ENCODE results near the gene POLR3K.
"Not testable (repeated sequence)": the region's sequence is repeated elsewhere in the genome, so short reads cannot be mapped to it uniquely, and the experiment has no call there.

POLR3K gene

DNA sequence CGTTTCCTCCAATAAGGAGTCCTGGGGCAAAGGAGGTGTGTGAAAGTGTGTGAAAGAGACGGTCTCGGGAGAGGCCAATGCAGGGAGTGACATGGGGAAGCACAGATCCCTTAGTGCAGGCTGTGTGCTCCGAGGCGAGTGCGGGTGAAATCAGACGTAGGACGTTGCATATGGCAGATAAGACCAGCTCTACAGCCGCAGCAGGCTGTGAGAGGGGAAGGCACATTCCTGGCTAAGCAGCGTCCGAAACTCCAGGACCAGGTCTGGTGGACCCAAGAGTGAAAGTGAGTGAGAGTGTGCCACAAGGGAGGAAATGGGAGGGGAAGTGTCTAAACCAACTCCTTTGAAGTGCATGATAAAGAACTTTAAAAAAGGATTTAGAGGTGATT is 11.3 kb downstream of the POLR3K start:
- no peak for DNase-seq

DNA sequence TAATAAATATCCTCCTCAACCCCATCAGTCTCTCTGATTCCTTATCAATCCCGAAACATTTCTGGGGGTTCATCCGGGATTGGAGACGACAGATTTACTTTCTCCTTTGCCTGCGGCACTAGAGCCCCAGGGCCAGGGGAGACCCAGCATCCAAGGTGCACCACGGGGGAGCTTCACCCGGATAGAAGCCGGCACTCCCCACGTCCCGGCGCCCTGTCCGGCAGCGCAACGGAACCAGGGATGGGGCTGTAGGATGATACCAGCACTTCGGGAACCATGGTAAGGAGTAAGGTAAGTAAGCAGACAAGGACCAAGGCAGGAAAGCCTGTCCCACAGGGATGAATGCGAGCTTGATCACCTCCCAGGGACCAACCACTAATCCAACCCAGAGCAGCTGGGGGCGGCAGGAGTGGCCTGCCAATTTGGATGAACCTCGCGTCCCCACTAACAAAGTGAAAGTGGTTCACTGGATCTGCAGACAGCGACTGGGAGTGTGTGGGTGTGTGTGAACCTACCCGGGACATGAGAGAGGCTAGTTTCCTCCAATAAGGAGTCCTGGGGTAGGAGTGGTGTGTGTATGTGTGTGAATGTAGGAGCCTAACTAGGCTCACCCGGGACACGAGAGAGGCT is 11.9 kb downstream of the POLR3K start:
- DNase-seq, result no peak

GRCh38 chr16:38941-39892 is 14.2 kb downstream of the POLR3K start:
- DNase-seq, result no peak

DNA sequence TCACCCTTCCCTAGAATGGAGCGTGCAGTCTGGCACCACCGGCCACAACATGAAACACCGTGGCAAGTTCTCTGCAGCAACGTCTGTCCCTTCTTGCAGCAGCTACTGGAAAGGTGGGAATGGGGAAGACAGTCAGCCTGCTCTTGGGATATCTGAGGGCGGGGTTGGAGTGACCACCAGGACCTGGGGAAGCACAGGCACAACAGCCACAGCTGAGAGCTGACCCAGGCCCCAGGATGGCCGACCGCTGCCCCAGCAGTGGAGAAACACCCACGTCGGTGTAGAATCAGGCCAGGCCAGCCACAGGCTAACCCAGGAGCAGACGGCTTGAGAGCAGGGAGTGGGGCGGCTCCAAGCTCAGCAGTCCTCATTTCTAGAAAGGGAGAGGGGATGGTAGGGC is 15.2 kb downstream of the POLR3K start:
- not testable (repeated sequence) for DNase-seq

GRCh38 chr16:37511-37910 is 15.9 kb downstream of the POLR3K start:
- DNase-seq, result no peak

DNA sequence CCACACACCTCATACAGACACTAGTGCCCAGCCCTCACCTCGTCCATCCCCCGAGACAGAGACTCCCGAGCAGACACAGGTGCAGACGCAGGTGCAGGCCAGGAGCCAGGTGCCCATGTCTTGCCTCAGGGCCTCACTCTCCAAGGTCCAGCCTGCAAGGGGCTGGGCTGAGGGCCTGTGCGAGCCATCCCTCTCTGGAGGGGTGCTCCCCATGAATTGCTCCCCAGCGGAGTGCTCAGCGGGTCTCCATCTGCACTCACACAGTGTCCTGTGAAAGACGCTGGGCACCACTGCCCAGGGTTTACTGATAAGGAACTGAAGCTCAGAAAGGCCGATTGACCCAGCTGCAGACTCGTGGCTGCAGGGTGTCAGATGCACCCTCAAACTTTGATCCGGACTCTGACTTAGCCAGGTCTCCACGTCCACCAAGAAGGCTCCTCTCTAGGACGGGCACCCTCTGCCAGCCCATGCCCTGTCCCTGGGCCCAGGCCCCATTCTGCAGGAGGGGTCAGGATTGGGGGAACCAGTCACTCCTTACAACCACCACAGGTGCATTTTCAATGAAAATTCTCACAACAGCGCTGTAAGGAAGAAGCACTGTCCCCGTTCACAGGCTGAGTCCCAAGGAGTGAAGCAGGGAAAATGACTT is 16.9 kb downstream of the POLR3K start:
- DNase-seq, result no peak

DNA sequence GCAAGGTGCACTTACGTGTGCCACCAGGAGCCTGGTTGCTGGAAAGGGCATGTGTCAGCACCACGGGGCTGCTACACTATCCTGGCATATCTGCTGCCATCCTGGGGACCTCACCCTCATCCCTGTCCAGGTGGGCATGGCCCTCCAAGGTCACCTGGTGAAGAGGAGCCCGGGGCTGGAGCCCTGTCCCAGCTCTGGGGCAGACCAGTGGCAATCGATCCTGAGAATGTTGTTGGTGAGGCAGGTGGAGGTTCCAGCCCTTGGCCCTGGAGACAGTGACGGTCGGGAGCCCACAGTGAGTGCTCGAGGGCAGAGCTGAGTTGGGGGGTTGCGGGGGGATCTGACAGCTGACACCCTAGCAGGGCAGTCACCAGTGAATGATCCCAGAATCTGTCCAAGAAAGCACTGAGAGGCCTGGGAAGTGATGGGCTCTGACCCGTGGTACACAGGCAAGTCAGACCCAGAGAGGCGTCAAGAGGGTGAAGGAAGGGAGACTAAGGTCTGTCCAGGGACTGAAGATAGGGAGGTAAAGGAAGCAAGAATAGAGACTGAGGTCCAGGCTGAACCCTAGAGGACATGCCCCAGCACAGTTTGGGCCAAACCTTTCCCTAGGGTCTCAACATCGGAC is 17.6 kb downstream of the POLR3K start:
- no peak for DNase-seq

DNA sequence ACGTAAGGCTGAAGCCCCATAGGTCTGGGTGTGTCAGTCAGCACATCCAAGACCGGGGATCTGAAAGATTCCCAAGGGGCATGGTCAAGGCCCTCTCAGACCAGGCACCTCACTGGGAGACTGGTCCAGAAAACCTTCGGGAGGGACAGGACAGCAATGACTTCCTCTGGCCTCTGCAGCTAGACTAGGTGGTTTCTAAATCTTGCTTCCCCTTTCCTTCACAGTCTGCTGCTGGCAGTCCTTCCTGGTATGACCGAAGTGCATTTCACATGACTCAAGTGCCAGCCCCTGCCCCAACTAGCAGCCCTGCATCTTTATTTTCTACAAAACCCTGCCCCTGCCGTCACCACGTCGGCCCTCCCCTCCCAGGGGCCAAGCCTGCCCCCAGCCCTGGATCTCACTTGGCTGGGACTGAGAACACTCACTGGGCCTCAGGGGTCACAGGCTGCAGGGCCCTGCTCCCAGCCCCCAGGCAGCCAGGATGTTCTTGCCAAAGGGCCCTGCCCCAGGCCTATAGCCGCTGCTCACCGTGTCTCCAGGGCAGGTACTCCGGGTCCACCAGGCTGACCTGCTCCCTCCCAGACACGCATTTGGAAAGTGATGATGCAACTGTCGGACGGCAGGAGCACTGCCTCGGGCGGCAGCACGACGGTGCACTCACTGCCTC is 18.3 kb downstream of the POLR3K start:
- no peak for DNase-seq

- no peak for DNase-seq
Measured at GRCh38 chr16:34648-34987, 18.8 kb downstream of the POLR3K start.

DNA sequence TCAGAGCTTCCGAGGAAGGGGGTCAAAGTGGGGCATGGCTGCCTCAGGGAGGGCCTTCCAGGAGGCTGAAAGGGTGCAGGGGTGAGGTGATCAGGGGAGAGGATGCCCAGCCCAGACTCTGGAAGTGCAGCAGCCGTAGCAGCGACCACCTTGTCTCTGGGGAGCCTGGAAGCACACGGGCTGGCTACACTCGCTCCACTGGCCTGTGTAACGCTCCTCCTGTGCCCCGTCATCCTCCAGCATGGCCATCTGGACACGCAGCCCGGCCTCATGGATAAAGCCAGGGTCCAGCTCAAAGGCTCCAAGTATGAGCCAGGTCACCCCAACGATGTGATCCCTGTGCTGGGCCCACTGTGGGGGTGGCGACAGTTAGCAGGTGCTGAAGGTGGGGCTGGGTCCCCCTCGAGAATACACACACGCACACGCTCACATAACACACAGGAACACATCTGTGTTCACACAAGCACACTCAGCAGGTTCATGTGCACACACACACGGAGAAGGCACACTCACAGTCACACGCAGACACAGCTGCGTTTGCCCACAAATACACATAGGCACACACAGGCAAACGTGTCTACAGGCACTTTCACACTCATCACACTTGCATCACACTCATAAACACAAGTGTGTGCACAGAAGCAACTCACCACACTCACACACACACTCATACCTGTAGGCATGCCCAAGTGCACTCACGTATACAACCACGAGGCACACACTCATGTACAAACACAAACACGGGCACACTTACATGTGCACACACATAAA is 19.3 kb downstream of the POLR3K start:
- no peak for DNase-seq

- DNase-seq, result not testable (repeated sequence)
Measured at GRCh38 chr16:33154-33876, 20.1 kb downstream of the POLR3K start.

DNA sequence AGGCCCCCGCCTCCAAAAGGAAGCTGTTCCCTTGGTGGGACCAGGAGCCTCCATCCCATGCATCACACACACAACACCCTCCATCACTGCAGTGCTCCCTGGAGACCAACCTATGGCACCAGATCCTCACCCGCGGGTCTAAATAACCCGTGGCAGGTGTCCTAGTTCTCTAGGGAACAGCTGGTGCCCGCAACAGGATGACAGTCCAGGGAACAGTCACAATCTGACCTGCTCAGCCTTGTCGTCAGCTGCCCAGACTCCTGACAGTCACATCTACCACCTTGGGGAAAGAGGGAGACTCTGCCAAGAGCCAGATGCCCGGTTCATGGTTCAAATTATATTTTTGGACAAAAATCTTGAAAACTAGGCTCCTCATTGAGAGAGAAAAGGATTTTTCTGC is 22.8 kb downstream of the POLR3K start:
- not testable (repeated sequence) for DNase-seq

DNA sequence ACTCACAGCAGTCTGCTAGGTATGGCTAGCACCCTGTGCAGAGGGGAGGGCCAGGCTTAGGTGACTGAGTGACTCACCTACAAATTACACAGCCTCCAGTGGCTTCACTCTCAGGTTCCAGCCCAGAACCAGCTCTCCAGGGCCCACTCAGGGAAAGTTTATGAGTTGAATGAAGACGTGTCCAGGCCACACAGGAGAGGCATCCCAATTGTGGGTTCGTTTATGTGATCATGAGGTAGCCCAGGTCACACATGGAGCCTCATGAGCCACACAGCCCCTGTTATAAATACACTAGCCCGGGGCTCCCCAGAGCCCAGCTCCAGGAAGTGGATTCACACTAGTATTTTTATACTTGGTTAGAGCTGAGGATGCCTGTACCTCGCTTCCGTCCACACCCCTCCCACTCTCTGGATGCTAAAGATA is 27.5 kb downstream of the POLR3K start:
- not testable (repeated sequence) for DNase-seq

- not testable (repeated sequence) for DNase-seq
Measured at GRCh38 chr16:24151-24550, 29.3 kb downstream of the POLR3K start.

GRCh38 chr16:20886-21285 is 32.5 kb downstream of the POLR3K start:
- not testable (repeated sequence) for DNase-seq

DNA sequence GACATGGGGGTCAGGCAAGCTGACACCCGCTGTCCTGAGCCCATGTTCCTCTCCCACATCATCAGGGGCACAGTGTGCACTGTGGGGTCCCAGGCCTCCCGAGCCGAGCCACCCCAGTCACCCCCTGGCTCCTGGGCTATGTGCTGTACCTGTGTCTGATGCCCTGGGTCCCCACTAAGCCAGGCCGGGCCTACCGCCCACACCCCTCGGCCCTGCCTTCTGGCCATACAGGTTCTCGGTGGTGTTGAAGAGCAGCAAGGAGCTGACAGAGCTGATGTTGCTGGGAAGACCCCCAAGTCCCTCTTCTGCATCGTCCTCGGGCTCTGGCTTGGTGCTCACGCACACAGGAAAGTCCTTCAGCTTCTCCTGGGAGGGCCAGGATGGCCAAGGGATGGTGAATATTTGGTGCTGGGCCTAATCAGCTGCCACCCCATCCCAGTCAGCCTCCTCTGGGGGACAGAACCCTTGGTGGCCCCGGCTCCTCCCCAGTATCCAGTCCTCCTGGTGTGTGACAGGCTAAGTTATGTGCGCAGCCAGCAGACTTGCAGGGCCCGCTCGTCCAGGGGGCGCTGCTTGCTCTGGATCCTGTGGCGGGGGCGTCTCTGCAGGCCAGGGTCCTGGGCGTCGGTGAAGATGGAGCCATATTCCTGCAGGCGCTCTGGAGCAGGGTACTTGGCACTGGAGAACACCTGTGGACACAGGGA is 36.2 kb downstream of the POLR3K start:
- not testable (repeated sequence) for DNase-seq

GRCh38 chr16:10772-11171 is 42.6 kb downstream of the POLR3K start:
- peak in 1 of 2 experiments; percentile 48 for DNase-seq

GRCh38 chr16:9903-10665 is 43.3 kb downstream of the POLR3K start:
- no peak for DNase-seq

Measured in NCI-H187 (cell line).